ENCODE measurements around the gene CEP350. TPM values are rescaled to one million over a fixed set of nuclear protein-coding genes. Genes with fewer than 3 reads are reported as not detected.

The CEP350 gene
- total RNA-seq, 2 experiments from 2014 or later, result 48.6 to 54.2 TPM

DNA sequence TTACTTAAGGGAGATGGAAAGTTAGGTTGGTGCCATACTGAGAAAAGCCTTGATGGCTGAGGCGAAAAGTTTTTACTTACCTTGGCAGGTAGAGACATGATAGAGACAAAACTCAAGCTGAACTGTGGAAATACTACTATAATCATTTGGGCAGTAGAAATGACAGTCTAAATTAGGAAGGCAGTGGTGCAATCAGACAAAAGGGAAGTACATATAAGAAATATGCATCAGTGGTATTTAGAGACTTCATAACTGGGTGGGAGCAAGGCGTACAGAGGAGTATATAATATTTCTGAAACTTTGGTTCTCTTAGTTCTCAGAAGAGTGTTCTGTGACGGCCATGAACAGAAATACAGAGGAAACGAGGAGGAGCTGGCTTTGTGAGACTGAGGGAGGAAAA lies 2.4 kb upstream of the CEP350 start:
- DNase-seq (ENCODE audit: low spot score), result no peak
- no TSS peak for BruUV-seq (replicated peaks)
- Histone ChIP-seq H3K27ac (ENCODE audit: low read depth, low read length, poor library complexity, severe bottlenecking) (peak overlapping the region; percentile 15), H3K4me3 (ENCODE audit: low read depth, low read length, poor library complexity, severe bottlenecking) (no peak overlapping the region), H4K20me1 (ENCODE audit: insufficient read depth, low read length) (peaks cover 16% of the 10 kb centered on the region; the same call in 1 of the 2 replicates), H3K4me1 (ENCODE audit: insufficient read depth, low read length, poor library complexity, severe bottlenecking) (peaks cover 36% of the 10 kb centered on the region), H2AFZ (ENCODE audit: low read length) (peak overlapping the region; percentile 98), H3K9me2 (ENCODE audit: insufficient read depth, low read length) (no peaks in the 10 kb centered on the region), H3K79me2 (ENCODE audit: insufficient read depth, low read depth, low read length) (peaks cover 24% of the 10 kb centered on the region), H3K36me3 (ENCODE audit: insufficient read depth, low read length) (no peaks in the 10 kb centered on the region), H3K4me2 (ENCODE audit: low read length) (peak overlapping the region; percentile 45), H3K9me3 (ENCODE audit: low read length) (no peaks in the 10 kb centered on the region)
- intact Hi-C loops (cut with micrococcal nuclease; ENCODE audit: unreplicated experiment), result loop anchor here (10.0 kb wide), 2 partner anchors 203 to 917 kb away; partner anchors contain the start of gene QSOX1
- POLR2A ChIA-PET, result interaction anchor here (0.6 to 2.4 kb wide), 9 partner anchors 8 to 228 kb away, joined by 3 to 11 read pairs (median 4); partner anchors contain the start of gene TOR1AIP1
- TF ChIP-seq EZH2phosphoT487 (IDR thresholded peaks at IDR 0.05; ENCODE audit: borderline replicate concordance, low read depth, low read length), result no peak
- TF ChIP-seq, protein P1, sequence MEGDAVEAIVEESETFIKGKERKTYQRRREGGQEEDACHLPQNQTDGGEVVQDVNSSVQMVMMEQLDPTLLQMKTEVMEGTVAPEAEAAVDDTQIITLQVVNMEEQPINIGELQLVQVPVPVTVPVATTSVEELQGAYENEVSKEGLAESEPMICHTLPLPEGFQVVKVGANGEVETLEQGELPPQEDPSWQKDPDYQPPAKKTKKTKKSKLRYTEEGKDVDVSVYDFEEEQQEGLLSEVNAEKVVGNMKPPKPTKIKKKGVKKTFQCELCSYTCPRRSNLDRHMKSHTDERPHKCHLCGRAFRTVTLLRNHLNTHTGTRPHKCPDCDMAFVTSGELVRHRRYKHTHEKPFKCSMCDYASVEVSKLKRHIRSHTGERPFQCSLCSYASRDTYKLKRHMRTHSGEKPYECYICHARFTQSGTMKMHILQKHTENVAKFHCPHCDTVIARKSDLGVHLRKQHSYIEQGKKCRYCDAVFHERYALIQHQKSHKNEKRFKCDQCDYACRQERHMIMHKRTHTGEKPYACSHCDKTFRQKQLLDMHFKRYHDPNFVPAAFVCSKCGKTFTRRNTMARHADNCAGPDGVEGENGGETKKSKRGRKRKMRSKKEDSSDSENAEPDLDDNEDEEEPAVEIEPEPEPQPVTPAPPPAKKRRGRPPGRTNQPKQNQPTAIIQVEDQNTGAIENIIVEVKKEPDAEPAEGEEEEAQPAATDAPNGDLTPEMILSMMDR (conservative IDR thresholded peaks at IDR 0.05; ENCODE audit: low read length), result no peak
- CTCF ChIA-PET (ENCODE audit: unreplicated experiment), result no interaction called here

DNA sequence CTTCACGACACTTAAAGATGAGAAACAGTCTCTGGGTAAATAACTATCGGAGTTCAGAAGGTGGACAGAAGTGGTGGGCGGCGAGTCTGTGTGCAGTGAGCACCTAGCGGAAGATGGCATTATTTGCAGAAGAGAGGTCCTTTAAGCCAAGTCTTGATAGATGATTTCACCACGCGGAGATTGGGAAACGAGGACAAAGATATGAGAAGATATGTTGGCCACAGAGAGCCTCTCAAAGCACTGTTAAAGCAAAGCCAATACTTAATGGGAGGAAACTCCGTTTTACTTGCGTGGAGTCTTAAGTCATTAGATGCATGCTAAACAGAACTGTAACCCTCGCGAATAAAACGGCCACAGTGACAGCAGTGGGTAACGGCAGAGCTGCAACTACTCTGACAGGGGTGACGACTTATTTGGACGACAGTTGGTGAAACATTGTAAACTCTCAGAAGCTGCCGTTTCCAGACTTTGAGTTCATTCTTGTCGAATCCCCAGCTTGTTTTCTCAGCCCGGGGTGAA lies 577 bp upstream of the CEP350 start:
- H4K20me1 ChIP-seq (ENCODE audit: insufficient read depth, low read length), result peaks cover 24% of the 10 kb centered on the region
- CTCF ChIA-PET (ENCODE audit: unreplicated experiment), result no interaction called here
- BruUV-seq (replicated peaks), result TSS peak; percentile 98

More for the DNA sequence above, 577 bp upstream of the CEP350 start:
- DNase-seq (ENCODE audit: low spot score), result peak; percentile 71
- peak overlapping the region; percentile 93 for H3K4me3 ChIP-seq (ENCODE audit: low read depth, low read length, poor library complexity, severe bottlenecking)
- peaks cover 43% of the 10 kb centered on the region for H3K79me2 ChIP-seq (ENCODE audit: insufficient read depth, low read depth, low read length)
- H3K4me2 ChIP-seq (ENCODE audit: low read length), result peak overlapping the region; percentile 94
- H3K9me3 ChIP-seq (ENCODE audit: low read length), result no peaks in the 10 kb centered on the region
- H2AFZ ChIP-seq (ENCODE audit: low read length), result peak overlapping the region; percentile 98
- POLR2A ChIA-PET, result interaction anchor here (0.6 to 1.8 kb wide), 8 partner anchors 10 to 71 kb away, joined by 3 to 8 read pairs (median 4); no protein-coding TSS in a partner anchor
- intact Hi-C loops (cut with micrococcal nuclease; ENCODE audit: unreplicated experiment), result loop anchor here (1.0 to 10.0 kb wide), 3 partner anchors 72 to 919 kb away; partner anchors contain the start of genes QSOX1 and TOR1AIP1
- no peaks in the 10 kb centered on the region for H3K36me3 ChIP-seq (ENCODE audit: insufficient read depth, low read length)
- peak overlapping the region; percentile 88 for H3K27ac ChIP-seq (ENCODE audit: low read depth, low read length, poor library complexity, severe bottlenecking)
- TF ChIP-seq, protein P1 (conservative IDR thresholded peaks at IDR 0.05; ENCODE audit: low read length), result peak; percentile 72
- no peak for TF ChIP-seq EZH2phosphoT487 (IDR thresholded peaks at IDR 0.05; ENCODE audit: borderline replicate concordance, low read depth, low read length)
- H3K4me1 ChIP-seq (ENCODE audit: insufficient read depth, low read length, poor library complexity, severe bottlenecking), result peaks cover 46% of the 10 kb centered on the region
- H3K9me2 ChIP-seq (ENCODE audit: insufficient read depth, low read length), result no peaks in the 10 kb centered on the region
